WERI-Rb-1 (cell line): ENCODE results near the gene YEATS4.

Experiments used
- DNase-seq: peaks from one replicate; pipeline ENCODE4 v3.0.0-alpha.2; 2020
- H3K27ac ChIP-seq: fragments of 250-450 bp; sonication (Bioruptor Pico); 2 replicates; pipeline ENCODE4 v1.5.1; 2020; ENCODE audit warnings: mild to moderate bottlenecking, moderate library complexity
- H3K27me3 ChIP-seq: fragments of 250-450 bp; sonication (Bioruptor Pico); 2 replicates; pipeline ENCODE4 v1.5.1; 2021; ENCODE audit warnings: mild to moderate bottlenecking, low read depth, moderate library complexity; ENCODE audit not compliant: insufficient read depth, severe bottlenecking
- H3K36me3 ChIP-seq: fragments of 250-450 bp; sonication (Bioruptor Pico); 2 replicates; pipeline ENCODE4 v1.5.1; 2020; ENCODE audit warnings: mild to moderate bottlenecking, moderate library complexity
- H3K4me3 ChIP-seq: 2 replicates; pipeline ENCODE4 v1.5.1; 2011; ENCODE audit warnings: low read depth, mild to moderate bottlenecking, control low read depth, low read length
- H3K9me3 ChIP-seq: fragments of 250-450 bp; sonication (Bioruptor Pico); 2 replicates; pipeline ENCODE4 v1.5.1; 2021; ENCODE audit warnings: mild to moderate bottlenecking, moderate library complexity; ENCODE audit not compliant: severe bottlenecking
- CTCF ChIP-seq: IDR thresholded peaks from 2 replicates; pipeline ENCODE4 v1.5.1; 2011; ENCODE audit warnings: low read depth, mild to moderate bottlenecking, control low read depth, inconsistent platforms, low read length

Gene YEATS4

GRCh38 chr12:69331909-69332684 lies 27.4 kb upstream of the YEATS4 start:
- Histone ChIP-seq H3K36me3 (no peaks in the 10 kb centered on the region), H3K27ac (no peak overlapping the region), H3K9me3 (no peaks in the 10 kb centered on the region), H3K27me3 (no peaks in the 10 kb centered on the region), H3K4me3 (no peak overlapping the region)
- no peak for TF ChIP-seq CTCF
- no peak for DNase-seq

GRCh38 chr12:69332815-69333358 lies 26.7 kb upstream of the YEATS4 start:
- Histone ChIP-seq H3K4me3 (no peak overlapping the region), H3K27ac (no peak overlapping the region), H3K9me3 (no peaks in the 10 kb centered on the region), H3K36me3 (no peaks in the 10 kb centered on the region), H3K27me3 (no peaks in the 10 kb centered on the region)
- no peak for TF ChIP-seq CTCF
- no peak for DNase-seq

GRCh38 chr12:69334158-69334557 lies 25.4 kb upstream of the YEATS4 start:
- Histone ChIP-seq H3K27ac (no peak overlapping the region), H3K36me3 (no peaks in the 10 kb centered on the region), H3K4me3 (no peak overlapping the region), H3K9me3 (no peaks in the 10 kb centered on the region), H3K27me3 (no peaks in the 10 kb centered on the region)
- DNase-seq = no peak
- no peak for TF ChIP-seq CTCF

- TF ChIP-seq CTCF = no peak
- Histone ChIP-seq H3K36me3 (no peaks in the 10 kb centered on the region), H3K4me3 (no peak overlapping the region), H3K27me3 (no peaks in the 10 kb centered on the region), H3K27ac (no peak overlapping the region), H3K9me3 (no peaks in the 10 kb centered on the region)
- DNase-seq = no peak
Observed at GRCh38 chr12:69337311-69338090, 22.0 kb upstream of the YEATS4 start.

GRCh38 chr12:69338120-69338859 lies 21.3 kb upstream of the YEATS4 start:
- no peak for DNase-seq
- Histone ChIP-seq H3K36me3 (no peaks in the 10 kb centered on the region), H3K27me3 (no peaks in the 10 kb centered on the region), H3K9me3 (no peaks in the 10 kb centered on the region), H3K27ac (no peak overlapping the region), H3K4me3 (no peak overlapping the region)
- TF ChIP-seq CTCF = no peak
